Fibroblast of lung (primary cell): ENCODE measurements around the gene TAS2R41. TPM values are rescaled to one million over a fixed set of nuclear protein-coding genes. Genes with fewer than 3 reads are reported as not detected.
A peak's percentile ranks its signal among the peaks of the same experiment; 100 is the strongest.

Experiments used
- DNase-seq, 2 donors: peaks; one replicate each; pipeline versions ENCODE4 v3.0.0 to v3.0.0-alpha.2; 2010; ENCODE audit warnings: low read depth in 2 of 2
- H2AFZ ChIP-seq: 2 replicates; pipeline ENCODE4 v1.5.1; 2012; ENCODE audit warnings: low read length, control low read depth, inconsistent platforms
- H3K27ac ChIP-seq: 2 replicates; pipeline ENCODE4 v1.5.1; 2011; ENCODE audit warnings: low read length, control low read depth; ENCODE audit not compliant: insufficient read depth
- H3K27me3 ChIP-seq: 2 replicates; pipeline ENCODE4 v1.5.1; 2011; ENCODE audit warnings: mild to moderate bottlenecking, low read length; ENCODE audit not compliant: control insufficient read depth, insufficient read depth
- H3K36me3 ChIP-seq: 2 replicates; pipeline ENCODE4 v1.5.1; 2011; ENCODE audit warnings: low read length; ENCODE audit not compliant: control insufficient read depth, insufficient read depth
- H3K4me1 ChIP-seq: 2 replicates; pipeline ENCODE4 v1.5.1; 2011; ENCODE audit warnings: low read length; ENCODE audit not compliant: control insufficient read depth, insufficient read depth; ENCODE audit errors: extremely low read depth
- H3K4me2 ChIP-seq: 2 replicates; pipeline ENCODE4 v1.5.1; 2011; ENCODE audit warnings: low read length, control low read depth; ENCODE audit not compliant: insufficient read depth; ENCODE audit errors: extremely low read depth
- H3K4me3 ChIP-seq, 4 experiments: fragments of 200-600 bp in 1 of 4; sonication (generic) in 1 of 4; replicated peaks in 1 of 4; 2 replicates each; pipeline ENCODE4 v1.5.1; 2011 to 2016; ENCODE audit warnings: low read length in 4 of 4, low read depth in 3 of 4, mild to moderate bottlenecking in 3 of 4, control low read depth in 2 of 4, inconsistent platforms in 1 of 4, mixed read lengths in 1 of 4; ENCODE audit not compliant: insufficient read depth in 1 of 4; ENCODE audit errors: control extremely low read depth in 1 of 4
- H3K79me2 ChIP-seq: 2 replicates; pipeline ENCODE4 v1.5.1; 2012; ENCODE audit warnings: mild to moderate bottlenecking, low read length, inconsistent platforms; ENCODE audit not compliant: control insufficient read depth, insufficient read depth
- H3K9ac ChIP-seq: 2 replicates; pipeline ENCODE4 v1.5.1; 2011; ENCODE audit warnings: mild to moderate bottlenecking, low read length, control low read depth; ENCODE audit not compliant: insufficient read depth
- H3K9me3 ChIP-seq: 2 replicates; pipeline ENCODE4 v1.5.1; 2012; ENCODE audit warnings: low read depth, low read length; ENCODE audit not compliant: control insufficient read depth, insufficient read depth
- H4K20me1 ChIP-seq: 2 replicates; pipeline ENCODE4 v1.5.1; 2011; ENCODE audit warnings: low read length; ENCODE audit not compliant: control insufficient read depth, insufficient read depth; ENCODE audit errors: extremely low read depth
- EZH2 ChIP-seq: IDR thresholded peaks from 2 replicates; pipeline ENCODE4 v1.5.1; 2012; ENCODE audit warnings: low read length, control low read depth, mild to moderate bottlenecking; ENCODE audit errors: missing control alignments
- polyA plus RNA-seq, 2 donors: library from polyadenylated mRNA; depleted of rRNA in 1 of 2; stranded (reverse) in 1 of 2; unstranded in 1 of 2; fragments of >200 nt; gene quantifications; 2 replicates each; pipeline ENCODE4 v1.2.1, GENCODE V29; 2011 to 2012; ENCODE audit warnings: missing spikeins in 1 of 2
- total RNA-seq: library from RNA; depleted of rRNA; stranded (reverse); fragments of >200 nt; gene quantifications from 2 replicates; pipeline ENCODE4 v1.2.1, GENCODE V29; 2014
- TF ChIP-seq, protein P1 (sequence below), 2 donors: IDR thresholded peaks in 1 of 2; conservative IDR thresholded peaks in 1 of 2; 1 replicate in 1 of 2; 2 replicates in 1 of 2; pipeline ENCODE4 v1.5.1; 2011 to 2012; ENCODE audit warnings: low read length in 2 of 2, control low read depth in 1 of 2, inconsistent platforms in 1 of 2, low read depth in 1 of 2, mild to moderate bottlenecking in 1 of 2

TAS2R41 gene
- total and polyA plus RNA-seq, 2 donors (not counting 1 experiment from before 2014, with no cell fraction given): not detected

DNA sequence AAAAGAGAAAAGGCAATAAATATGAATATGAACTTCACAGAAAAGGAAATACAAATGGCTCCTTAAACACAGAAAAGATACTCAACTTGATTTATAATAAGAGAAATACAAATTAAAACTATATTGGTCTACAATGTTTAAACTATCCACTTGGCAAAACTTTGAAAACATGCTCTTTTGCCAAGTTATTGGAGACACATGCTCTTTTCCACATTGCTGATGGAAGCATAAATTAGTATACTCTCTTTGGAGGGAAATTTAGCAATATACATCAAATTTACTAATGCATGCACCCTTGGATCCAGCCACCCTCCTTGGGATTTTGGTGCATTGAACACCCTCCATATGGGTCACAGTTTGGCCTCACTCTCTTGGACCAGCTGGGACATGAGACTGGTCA lies 26.6 kb upstream of the TAS2R41 start:
- Histone ChIP-seq H3K4me1 (no peaks in the 10 kb centered on the region), H3K27me3 (no peaks in the 10 kb centered on the region), H2AFZ (no peak overlapping the region), H3K36me3 (no peaks in the 10 kb centered on the region), H3K9ac (no peak overlapping the region), H4K20me1 (no peaks in the 10 kb centered on the region), H3K27ac (no peak overlapping the region), H3K79me2 (no peaks in the 10 kb centered on the region), H3K9me3 (no peaks in the 10 kb centered on the region), H3K4me2 (no peak overlapping the region), H3K4me3 (no peak overlapping the region)
- no peak for DNase-seq
- TF ChIP-seq, protein P1, sequence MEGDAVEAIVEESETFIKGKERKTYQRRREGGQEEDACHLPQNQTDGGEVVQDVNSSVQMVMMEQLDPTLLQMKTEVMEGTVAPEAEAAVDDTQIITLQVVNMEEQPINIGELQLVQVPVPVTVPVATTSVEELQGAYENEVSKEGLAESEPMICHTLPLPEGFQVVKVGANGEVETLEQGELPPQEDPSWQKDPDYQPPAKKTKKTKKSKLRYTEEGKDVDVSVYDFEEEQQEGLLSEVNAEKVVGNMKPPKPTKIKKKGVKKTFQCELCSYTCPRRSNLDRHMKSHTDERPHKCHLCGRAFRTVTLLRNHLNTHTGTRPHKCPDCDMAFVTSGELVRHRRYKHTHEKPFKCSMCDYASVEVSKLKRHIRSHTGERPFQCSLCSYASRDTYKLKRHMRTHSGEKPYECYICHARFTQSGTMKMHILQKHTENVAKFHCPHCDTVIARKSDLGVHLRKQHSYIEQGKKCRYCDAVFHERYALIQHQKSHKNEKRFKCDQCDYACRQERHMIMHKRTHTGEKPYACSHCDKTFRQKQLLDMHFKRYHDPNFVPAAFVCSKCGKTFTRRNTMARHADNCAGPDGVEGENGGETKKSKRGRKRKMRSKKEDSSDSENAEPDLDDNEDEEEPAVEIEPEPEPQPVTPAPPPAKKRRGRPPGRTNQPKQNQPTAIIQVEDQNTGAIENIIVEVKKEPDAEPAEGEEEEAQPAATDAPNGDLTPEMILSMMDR (conservative IDR thresholded peaks at IDR 0.05 in 1 of 2, IDR thresholded peaks at IDR 0.05 in 1 of 2; ENCODE audit: low read depth in 1 of 2, low read length in 2 of 2): no peak
- no peak for TF ChIP-seq EZH2

DNA sequence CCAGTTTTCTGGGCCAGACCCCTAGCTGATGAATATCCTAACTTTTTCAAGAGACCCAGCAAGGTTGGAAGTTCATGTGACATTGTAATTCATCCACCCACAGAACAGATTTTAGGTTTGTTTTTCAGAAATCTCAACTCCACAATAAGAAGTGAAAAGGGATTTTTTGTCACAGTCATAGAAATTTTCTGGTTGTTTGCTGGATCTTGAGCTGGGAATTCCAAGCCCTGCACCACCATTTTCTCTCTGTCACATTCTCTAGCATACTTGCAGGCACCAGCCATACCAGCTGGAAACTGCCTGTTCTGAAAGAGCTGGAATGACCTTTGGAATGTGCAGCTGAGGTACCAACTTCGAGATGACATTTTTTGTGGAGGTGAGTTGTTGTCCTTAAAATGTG lies 25.9 kb upstream of the TAS2R41 start:
- no peak overlapping the region for H3K9ac ChIP-seq
- H2AFZ ChIP-seq: no peak overlapping the region
- no peaks in the 10 kb centered on the region for H3K36me3 ChIP-seq
- H3K79me2 ChIP-seq: no peaks in the 10 kb centered on the region
- DNase-seq: no peak
- H3K27ac ChIP-seq: no peak overlapping the region
- no peaks in the 10 kb centered on the region for H3K4me1 ChIP-seq
- H3K27me3 ChIP-seq: no peaks in the 10 kb centered on the region
- no peaks in the 10 kb centered on the region for H4K20me1 ChIP-seq
- no peak overlapping the region for H3K4me2 ChIP-seq
- H3K9me3 ChIP-seq: no peaks in the 10 kb centered on the region
- H3K4me3 ChIP-seq: no peak overlapping the region
- TF ChIP-seq, protein P1 (conservative IDR thresholded peaks at IDR 0.05 in 1 of 2, IDR thresholded peaks at IDR 0.05 in 1 of 2; ENCODE audit: low read depth in 1 of 2, low read length in 2 of 2): no peak
- no peak for TF ChIP-seq EZH2

DNA sequence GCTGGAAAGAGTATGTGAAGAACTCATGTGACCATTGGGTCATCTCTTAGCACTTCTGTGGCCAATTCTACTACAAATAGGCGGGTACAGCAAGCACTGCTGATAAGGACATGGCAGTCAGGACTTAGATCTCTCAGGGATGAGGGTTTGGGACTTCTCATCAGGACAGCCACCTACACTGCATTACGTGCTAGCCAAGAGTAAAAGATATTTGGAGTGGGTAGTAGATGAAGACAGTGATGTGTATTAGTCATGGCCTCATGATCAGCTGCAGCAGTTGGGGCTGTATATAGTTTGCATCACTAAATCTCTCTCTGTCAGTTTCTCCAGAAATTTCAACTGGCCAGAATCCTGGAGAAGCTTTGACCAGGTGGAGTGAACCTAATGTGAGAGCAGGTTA lies 25.2 kb upstream of the TAS2R41 start:
- H3K36me3 ChIP-seq: no peaks in the 10 kb centered on the region
- no peaks in the 10 kb centered on the region for H3K79me2 ChIP-seq
- H3K9me3 ChIP-seq: no peaks in the 10 kb centered on the region
- H3K4me2 ChIP-seq: no peak overlapping the region
- H3K27ac ChIP-seq: no peak overlapping the region
- H3K27me3 ChIP-seq: no peaks in the 10 kb centered on the region
- no peak overlapping the region for H3K9ac ChIP-seq
- DNase-seq: peak in 1 of 2 donors; percentile 6
- no peaks in the 10 kb centered on the region for H4K20me1 ChIP-seq
- H3K4me1 ChIP-seq: peaks cover 2% of the 10 kb centered on the region
- TF ChIP-seq, protein P1 (conservative IDR thresholded peaks at IDR 0.05 in 1 of 2, IDR thresholded peaks at IDR 0.05 in 1 of 2; ENCODE audit: low read depth in 1 of 2, low read length in 2 of 2): no peak
- TF ChIP-seq EZH2: no peak
- no peak overlapping the region for H3K4me3 ChIP-seq
- no peak overlapping the region for H2AFZ ChIP-seq
